H1 (cell line): Measurements from ENCODE around the gene RABGAP1.

Experiments used
- BACH1 ChIP-seq: IDR thresholded peaks from 2 replicates; pipeline ENCODE4 v1.6.1; 2012; ENCODE audit warnings: low read length, improper control_type of control experiment
- CEBPB ChIP-seq: IDR thresholded peaks from 2 replicates; pipeline ENCODE4 v1.6.1; 2012; ENCODE audit warnings: low read depth, low read length
- CHD1 ChIP-seq: IDR thresholded peaks from 2 replicates; pipeline ENCODE4 v1.6.1; 2012; ENCODE audit warnings: low read depth, low read length, improper control_type of control experiment
- CTCF ChIP-seq, 3 experiments: IDR thresholded peaks; 1 replicate in 2 of 3; 2 replicates in 1 of 3; pipeline versions ENCODE4 v1.5.1 to v1.6.1; 2011; ENCODE audit warnings: low read length in 3 of 3, mild to moderate bottlenecking in 3 of 3, inconsistent platforms in 2 of 3, low read depth in 1 of 3, moderate library complexity in 1 of 3; ENCODE audit not compliant: insufficient read depth in 1 of 3; ENCODE audit errors: control extremely low read depth in 1 of 3
- POLR2A ChIP-seq, 2 experiments: IDR thresholded peaks; 1 replicate in 1 of 2; 2 replicates in 1 of 2; pipeline ENCODE4 v1.6.1; 2011; ENCODE audit warnings: low read depth in 2 of 2, low read length in 2 of 2, mild to moderate bottlenecking in 2 of 2; ENCODE audit errors: control extremely low read depth in 1 of 2
- SP1 ChIP-seq: IDR thresholded peaks from 2 replicates; pipeline ENCODE4 v1.6.1; 2011; ENCODE audit warnings: low read depth, low read length

DNA sequence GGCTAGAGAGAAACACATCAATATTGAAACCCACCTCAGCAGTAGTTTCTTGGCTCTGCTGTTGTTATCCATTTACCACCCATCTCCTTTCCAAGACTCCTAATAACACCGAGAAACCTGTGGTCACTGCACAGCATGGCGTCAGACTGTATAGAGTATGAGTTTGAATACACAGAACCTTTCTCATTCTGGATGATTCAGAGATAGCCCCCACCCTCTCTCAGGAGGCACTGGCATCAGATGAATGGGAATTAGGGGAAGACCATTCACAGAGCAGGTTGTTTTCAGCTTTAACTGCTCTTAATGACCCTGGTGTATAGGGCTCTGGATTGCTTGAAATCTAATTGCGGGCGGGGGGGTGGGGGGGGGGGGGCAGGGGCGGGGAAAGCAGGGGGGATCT lies 179.3 kb downstream of the RABGAP1 start:
- TF ChIP-seq BACH1 (no peak), SP1 (no peak), CTCF (IDR thresholded peaks at IDR 0.05; ENCODE audit: control extremely low read depth in 1 of 3, insufficient read depth in 1 of 3, low read depth in 1 of 3, low read length in 3 of 3) (no peak), POLR2A (IDR thresholded peaks at IDR 0.05; ENCODE audit: control extremely low read depth in 1 of 2, low read depth in 2 of 2, low read length in 2 of 2) (no peak), CEBPB (no peak), CHD1 (no peak)
